Measurements from ENCODE around the gene GPC5.

Gene GPC5

DNA sequence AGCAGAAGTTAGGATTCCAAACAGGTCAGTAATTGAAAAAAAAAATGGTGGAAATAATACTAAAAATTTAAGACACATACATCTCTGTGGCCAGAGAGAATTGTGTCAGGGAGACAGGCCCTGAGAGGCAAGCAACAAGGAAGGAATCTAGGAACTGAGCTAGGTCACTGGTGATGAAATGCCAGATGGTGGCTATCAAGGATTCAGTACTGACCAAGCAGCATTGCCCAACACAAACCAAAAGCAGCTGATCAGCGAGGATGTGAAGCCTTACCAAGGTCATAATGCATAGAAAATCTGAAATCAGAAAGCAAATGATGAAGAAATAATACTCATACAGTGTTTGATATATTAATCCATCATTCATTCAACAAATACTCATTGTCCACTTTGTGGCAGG, 905.0 kb downstream of the GPC5 start:
- DNase-seq: no peak

GRCh38 chr13:92307752-92308151, 909.3 kb downstream of the GPC5 start:
- no peak for DNase-seq

- no peak for DNase-seq
Observed at GRCh38 chr13:92312823-92313222, 914.4 kb downstream of the GPC5 start.

DNA sequence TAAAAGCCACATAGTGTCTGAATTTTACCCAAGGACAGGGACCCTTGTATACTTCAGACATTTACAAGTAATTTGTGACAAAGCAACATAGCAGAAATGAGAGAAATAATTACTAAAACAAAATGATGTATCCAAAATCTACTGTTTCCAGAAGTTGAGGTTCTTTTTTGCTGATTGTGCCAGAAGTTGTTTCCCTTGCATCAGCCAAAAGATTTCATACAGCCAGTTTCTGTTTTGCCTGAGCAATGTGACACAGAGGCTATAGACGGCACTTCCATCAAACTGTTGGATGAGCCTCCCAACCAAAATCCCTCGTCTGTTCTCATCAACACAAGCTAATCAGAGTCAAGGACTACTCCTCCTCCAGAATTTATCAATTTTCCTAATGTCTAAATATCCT, 915.0 kb downstream of the GPC5 start:
- DNase-seq: no peak

DNA sequence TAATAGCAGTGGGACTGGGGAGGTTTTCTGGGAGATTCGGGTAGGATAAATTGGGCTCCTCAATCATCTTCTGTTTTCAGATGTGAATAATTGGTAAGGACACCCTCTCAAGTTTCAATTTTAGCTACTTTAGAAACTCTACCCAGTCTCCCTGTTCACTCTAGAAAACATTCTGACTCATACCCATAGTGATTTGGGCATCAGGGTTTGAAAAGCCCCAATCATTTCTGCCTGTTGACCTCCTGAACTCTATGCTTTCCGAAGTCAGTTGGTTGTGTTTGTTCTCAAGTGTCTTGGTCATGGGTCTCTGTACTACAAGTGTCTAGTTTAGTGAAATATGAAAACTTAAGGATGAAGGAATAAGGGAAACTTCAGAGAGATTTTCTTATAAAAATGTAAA, 916.8 kb downstream of the GPC5 start:
- DNase-seq: no peak

DNA sequence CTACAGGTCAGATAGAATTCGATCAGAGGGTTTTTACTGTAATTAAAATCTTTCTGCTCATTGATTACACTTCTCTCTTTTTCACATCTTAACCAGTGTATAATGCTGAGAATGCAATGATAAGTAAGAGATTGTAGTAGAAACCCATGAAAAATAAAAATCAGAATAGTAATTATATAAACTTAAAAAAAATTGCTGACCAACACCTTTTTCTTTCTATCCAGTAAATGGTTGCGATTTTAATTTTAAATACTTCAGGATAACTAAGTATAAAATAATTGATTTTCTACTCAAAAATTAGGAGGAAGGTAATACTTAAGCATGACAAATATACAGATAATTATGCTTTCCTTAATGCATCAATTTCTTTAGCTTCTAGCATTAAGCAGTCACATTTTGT, 917.6 kb downstream of the GPC5 start:
- no peak for DNase-seq

DNA sequence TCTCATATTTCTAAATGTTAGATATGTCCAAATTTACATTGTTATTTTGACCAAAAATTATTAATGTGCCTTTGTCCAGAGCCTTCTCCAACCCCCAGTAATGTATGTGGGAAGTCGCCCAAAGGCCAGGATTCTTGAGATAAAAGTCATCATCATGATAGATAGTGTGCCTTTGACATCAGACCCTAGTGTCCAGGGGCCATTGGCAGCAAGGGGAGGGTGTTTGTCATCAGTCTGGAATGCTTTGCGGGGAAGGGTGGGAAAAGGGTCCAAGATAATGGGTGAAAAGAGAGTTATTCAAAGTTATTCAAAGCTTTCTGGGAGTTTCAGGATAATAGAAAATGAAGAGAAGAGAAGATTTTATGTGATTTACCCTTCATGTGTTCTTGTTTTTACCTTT, 918.6 kb downstream of the GPC5 start:
- no peak for DNase-seq

- DNase-seq: no peak
Observed at GRCh38 chr13:92320323-92320722, 921.9 kb downstream of the GPC5 start.

- DNase-seq: no peak
Observed at GRCh38 chr13:92321174-92321573, 922.8 kb downstream of the GPC5 start.

GRCh38 chr13:92345627-92346026, 947.2 kb downstream of the GPC5 start:
- DNase-seq: no peak

- DNase-seq: no peak
Observed at GRCh38 chr13:92346046-92346445, 947.6 kb downstream of the GPC5 start.

DNA sequence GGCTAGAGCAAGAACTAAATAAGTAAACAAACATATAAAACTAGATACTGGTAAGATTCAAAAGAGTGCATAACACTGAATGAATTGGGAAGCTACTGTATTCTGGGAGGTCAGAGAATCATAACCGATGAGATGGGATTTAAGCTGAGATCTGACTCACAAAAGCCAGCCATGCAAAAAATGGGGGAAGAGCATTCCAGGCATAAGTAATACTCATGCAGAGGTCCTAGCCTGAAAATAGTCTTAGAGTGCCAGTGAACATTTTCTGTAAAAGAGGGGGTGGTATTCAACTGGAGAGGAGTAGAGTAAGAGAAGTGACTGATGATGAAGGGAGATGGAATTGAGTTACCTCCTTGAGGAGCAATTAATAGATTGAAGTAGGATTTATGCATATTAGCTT, 956.2 kb downstream of the GPC5 start:
- DNase-seq: no peak

- no peak for DNase-seq
Observed at GRCh38 chr13:92355213-92355612, 956.8 kb downstream of the GPC5 start.

GRCh38 chr13:92362717-92363116, 964.3 kb downstream of the GPC5 start:
- DNase-seq: no peak

DNA sequence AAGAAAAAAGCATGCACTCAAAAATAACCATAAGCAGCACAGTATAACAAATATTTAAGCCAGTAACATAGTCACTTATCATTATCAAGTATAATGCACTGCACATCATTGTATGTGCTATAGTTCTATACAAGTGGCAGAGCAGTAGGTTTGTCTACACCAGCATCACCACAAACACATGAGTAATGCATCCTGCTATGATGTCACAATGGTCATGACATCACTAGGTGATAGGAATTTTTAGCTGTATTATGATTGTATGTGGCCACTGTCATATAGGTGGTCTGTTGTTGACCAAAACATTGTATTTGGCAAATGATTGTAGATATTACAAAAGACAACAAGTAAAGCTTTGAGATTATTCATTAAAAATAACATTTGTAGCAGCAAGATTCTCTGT, 967.5 kb downstream of the GPC5 start:
- no peak for DNase-seq

DNA sequence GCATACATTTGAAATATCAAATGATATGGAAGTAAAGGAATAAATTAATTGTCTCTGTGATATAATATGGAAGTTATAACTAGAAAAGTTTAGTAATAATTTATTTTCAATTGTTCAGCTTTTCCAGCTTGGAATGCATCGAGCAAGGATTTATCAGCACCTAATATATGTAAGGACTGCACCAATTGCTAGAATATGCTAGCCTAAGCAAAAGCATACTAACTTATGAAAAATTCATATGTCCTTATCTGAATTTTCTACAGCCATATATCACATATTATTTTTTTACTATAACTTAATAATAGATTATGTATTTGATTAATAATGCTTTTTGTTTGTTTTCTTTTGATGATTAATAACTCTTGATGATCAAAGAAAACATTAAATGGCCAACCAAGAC, 979.0 kb downstream of the GPC5 start:
- DNase-seq: no peak

DNA sequence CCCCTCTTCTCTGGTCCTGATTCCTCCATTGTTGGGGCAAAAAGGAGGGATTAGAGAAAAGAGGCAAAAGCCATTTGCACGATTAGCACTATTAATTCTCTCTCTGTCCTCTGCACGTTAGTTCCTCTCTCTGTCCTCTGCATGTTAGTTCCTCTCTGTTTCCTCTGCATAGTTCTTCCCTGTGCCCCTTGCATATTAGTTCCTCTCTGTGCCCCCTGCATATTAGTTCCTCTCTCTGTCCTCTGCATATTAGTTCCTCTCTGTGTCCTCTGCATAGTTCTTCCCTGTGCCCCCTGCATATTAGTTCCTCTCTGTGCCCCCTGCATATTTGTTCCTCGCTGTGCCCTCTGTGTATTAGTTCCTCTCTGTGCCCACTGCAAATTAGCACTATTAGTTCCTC, 981.0 kb downstream of the GPC5 start:
- no peak for DNase-seq

DNA sequence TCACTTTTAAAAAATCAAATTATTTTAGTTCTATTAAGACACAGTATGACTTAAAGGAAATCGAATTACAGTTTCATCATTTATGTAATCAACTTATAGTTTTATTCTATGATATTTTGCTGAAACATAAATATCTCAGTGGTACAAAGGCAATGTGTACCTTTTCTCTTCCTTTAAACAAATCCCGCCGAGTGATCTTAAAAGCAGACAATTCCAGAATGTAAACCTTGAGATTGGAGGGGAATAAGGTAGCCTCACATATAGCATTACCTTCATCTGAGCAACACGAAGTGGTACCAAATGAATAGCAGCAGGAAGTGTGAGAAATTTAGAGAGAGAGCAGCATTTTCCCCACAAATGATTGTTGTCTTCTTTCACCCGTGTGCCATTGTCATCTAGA, 986.0 kb downstream of the GPC5 start:
- DNase-seq: no peak

DNA sequence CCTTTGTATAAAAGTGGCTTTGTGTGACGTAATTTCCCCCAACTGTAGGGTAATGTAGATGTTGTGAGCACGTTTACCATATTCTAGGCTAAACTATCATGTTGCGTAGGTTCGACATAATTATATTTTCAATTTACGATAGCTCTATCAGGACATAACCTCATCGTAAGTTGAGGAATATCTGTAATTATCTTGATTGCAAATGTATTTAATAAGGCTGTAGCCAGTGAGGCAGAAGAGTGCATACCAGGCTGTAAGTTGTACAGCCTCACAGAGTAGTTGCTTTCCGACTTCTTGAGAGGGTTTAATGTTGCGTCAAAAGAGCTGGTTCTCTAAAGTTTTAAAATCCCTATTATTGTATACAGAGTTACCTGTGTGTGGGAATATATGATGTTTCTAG, 988.8 kb downstream of the GPC5 start:
- no peak for DNase-seq

DNA sequence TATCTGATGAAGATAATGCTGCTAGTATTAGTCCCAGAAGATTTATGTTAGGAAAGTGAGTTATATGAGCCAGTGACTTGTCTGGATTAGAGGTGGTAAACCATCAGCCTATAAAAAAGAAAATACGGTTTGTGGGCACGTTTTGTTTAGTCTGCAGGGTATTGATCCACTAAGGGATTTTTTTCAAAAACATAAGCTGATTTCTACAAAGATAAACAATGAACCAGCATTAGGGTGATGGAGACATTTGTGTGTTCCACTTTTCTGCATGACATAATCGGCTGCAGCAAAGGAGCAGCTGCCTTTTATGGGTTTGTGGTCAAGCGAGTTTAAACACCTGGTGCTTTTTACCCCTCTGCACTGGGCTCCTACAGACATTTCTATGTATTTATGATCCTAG, 991.8 kb downstream of the GPC5 start:
- DNase-seq: no peak

DNA sequence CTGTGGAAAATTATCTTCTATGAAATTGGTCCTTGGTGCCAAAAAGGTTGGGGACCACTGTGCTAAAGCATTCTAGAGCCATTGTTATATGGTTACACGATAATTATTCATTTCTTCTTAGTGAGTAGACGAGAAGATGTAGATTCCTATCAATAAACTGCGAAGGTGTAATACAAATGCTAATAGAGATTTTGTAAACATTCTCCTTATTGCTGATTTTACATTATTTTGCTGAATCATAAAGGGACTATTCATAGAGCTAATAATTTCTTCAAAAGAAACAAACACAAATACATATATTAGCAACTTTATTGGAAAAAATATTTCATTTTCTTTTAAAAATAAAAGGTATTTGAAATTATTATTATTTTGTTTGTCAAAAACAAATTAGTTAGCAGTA, 1005.2 kb downstream of the GPC5 start:
- no peak for DNase-seq

DNA sequence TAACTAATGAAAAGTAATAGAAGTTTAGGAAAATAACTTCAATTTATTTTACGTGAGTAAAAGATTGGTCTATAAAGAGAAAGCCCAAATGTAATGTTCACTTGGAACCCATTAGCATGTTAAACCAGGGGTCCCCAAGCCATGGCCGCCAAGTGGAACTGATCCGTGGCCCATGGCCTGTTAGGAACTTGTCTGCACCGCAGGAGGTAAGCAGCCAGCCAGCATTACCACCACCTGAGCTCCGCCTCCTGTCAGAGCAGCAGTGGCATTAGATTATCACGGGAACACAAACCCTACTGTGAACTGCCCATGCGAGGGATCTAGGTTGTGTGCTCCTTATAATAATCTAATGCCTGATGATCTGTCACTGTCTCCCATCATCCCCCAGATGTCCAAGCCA, 1009.4 kb downstream of the GPC5 start:
- no peak for DNase-seq

DNA sequence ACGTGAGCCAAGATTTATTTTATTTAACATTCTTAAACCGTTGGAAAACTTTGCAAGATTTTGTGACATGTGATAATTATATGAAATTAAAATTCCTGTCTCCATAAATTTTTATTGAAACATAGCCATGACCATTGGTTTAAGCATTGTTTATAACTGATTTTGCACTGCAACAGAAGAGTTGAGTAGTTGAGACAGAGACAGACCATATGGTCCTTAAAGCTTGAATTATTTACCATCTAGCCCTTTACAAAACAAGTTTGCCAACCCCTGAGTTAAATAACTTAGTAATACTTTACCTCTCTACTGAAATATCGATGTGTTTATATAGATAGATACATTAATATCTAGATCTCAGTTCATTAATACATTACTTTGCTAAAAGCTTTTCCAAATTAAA, 1014.1 kb downstream of the GPC5 start:
- DNase-seq: no peak

DNA sequence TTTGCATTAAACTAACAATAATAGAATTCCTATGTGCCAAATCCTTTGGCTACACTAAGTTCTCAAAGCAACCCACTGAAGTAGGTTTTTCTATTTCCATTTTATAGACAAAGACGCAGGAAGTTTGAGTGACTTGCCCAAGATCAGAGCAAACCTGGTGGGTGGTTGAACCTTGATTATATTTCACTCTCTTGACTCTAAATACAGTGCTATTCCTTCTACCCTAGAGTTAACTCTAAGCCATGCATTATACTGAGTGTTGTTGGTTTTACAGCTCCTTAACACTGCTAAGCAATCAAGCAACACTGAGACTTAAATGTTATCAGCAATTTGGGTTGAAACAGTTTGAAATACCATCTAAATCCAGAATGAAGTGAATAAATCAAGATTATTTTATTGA, 1014.6 kb downstream of the GPC5 start:
- DNase-seq: no peak

- DNase-seq: no peak
Observed at GRCh38 chr13:92413452-92413851, 1015.0 kb downstream of the GPC5 start.

DNA sequence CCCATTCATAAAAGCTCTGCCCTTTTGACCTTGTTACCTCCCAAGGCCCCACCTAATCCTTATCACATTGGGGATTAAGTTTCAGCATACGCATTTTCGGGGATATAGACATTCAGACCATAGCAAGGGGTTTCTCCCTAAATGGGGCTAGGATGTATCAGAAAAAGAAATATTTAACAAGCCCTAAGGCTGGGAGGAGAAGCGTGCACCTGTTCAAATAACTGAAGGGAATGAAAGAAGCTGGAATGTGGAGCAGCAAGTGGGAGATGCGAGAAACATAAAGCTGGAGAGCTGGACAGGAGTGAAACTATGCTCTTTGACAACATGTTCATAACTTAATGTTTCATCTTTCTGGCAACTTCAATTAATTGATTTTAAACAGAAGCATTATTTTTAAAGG, 1016.4 kb downstream of the GPC5 start:
- DNase-seq: no peak
